Measurements from ENCODE around the gene RPL13. TPM values are rescaled to one million over a fixed set of nuclear protein-coding genes. Genes with fewer than 3 reads are reported as not detected.

RPL13 gene
- total RNA-seq, 4 donors from 2014 or later = 5,127 to 8,436 (median 6,104) TPM

- DNase-seq = no peak
- Histone ChIP-seq H3K4me3 (replicated peaks in 1 of 3) (no peak overlapping the region), H3K27ac (no peak overlapping the region), H3K36me3 (peaks cover 34 to 36% of the 10 kb centered on the region in 2 donors), H3K4me1 (peaks cover 22 to 34% of the 10 kb centered on the region in 2 donors), H3K27me3 (no peaks in the 10 kb centered on the region), H3K9me3 (no peaks in the 10 kb centered on the region)
- TF ChIP-seq, protein P1, sequence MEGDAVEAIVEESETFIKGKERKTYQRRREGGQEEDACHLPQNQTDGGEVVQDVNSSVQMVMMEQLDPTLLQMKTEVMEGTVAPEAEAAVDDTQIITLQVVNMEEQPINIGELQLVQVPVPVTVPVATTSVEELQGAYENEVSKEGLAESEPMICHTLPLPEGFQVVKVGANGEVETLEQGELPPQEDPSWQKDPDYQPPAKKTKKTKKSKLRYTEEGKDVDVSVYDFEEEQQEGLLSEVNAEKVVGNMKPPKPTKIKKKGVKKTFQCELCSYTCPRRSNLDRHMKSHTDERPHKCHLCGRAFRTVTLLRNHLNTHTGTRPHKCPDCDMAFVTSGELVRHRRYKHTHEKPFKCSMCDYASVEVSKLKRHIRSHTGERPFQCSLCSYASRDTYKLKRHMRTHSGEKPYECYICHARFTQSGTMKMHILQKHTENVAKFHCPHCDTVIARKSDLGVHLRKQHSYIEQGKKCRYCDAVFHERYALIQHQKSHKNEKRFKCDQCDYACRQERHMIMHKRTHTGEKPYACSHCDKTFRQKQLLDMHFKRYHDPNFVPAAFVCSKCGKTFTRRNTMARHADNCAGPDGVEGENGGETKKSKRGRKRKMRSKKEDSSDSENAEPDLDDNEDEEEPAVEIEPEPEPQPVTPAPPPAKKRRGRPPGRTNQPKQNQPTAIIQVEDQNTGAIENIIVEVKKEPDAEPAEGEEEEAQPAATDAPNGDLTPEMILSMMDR (IDR thresholded peaks at IDR 0.05) = no peak
- no peak for TF ChIP-seq POLR2A (IDR thresholded peaks at IDR 0.05)
- 80 to 85% methylated on average over 18 to 21 of the region's 22 CpGs for WGBS, 2 donors
- intact Hi-C loops (cut with DNase I) = no loop called here
These were observed 4.2 kb downstream of the RPL13 start for GRCh38 chr16:89564476-89565255.

GRCh38 chr16:89565256-89565505, 4.7 kb downstream of the RPL13 start:
- no peak for DNase-seq
- H3K9me3 ChIP-seq = no peaks in the 10 kb centered on the region
- no peak overlapping the region for H3K27ac ChIP-seq
- no peak for TF ChIP-seq POLR2A (IDR thresholded peaks at IDR 0.05)
- TF ChIP-seq, protein P1 (IDR thresholded peaks at IDR 0.05) = no peak
- no peaks in the 10 kb centered on the region for H3K27me3 ChIP-seq
- peaks cover 22 to 32% of the 10 kb centered on the region in 2 donors for H3K4me1 ChIP-seq
- intact Hi-C loops (cut with DNase I) = no loop called here
- peaks cover 34 to 36% of the 10 kb centered on the region in 2 donors for H3K36me3 ChIP-seq
- 61% methylated on average over 2 of the region's 3 CpGs; no CpG with 5 or more reads in 1 of the 2 donors for WGBS, 2 donors
- no peak overlapping the region for H3K4me3 ChIP-seq (replicated peaks in 1 of 3)

DNA sequence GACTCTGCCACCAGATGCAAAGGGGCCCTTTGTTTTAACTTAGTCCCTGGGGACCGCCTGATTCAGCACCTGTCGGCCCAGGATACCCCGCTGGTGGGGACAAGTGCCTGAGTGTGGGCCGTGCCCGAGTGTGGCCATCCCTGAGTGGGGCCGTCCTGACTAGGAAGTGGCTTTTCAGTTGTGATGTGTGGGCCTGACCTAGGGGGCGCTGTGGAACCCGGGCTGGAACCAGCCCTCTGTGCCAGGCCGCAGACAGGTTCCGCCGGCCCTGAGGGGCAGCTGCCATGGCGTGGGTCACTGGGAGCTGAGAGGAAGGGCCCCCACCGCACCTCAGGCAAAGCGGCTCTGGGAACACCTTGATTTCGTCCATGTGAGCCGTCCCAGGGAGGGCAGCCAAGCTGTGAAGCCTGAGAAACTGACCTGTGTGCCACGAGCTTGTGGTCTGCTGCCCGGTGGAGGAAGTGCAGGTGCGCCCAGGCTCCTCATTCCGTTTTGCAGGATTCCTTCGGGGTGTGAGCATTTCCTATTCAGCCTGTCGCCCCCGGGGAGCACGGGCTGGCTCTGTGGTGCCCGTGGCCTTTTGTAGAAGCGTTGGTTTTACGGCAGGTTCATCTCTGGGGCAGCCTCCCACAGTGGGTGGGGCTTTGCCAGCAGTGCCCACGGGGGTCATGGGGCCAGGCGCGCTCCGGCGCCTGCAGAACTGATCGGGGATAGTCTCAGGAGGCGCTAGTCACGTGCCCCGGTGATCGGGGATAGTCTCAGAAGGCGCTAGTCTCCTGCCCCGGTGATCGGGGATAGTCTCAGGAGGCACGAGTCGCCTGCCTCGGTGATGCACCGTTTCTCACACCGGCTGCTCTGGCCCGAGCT, 5.3 kb downstream of the RPL13 start:
- H3K4me3 ChIP-seq (replicated peaks in 1 of 3) = no peak overlapping the region
- no peak overlapping the region for H3K27ac ChIP-seq
- no peak for TF ChIP-seq POLR2A (IDR thresholded peaks at IDR 0.05)
- TF ChIP-seq, protein P1 (IDR thresholded peaks at IDR 0.05) = peak in 3 of 6 experiments; percentile 31 to 44 (median 42)
- DNase-seq = peak; percentile 46 to 66
- no peaks in the 10 kb centered on the region for H3K27me3 ChIP-seq
- intact Hi-C loops (cut with DNase I) = no loop called here
- H3K36me3 ChIP-seq = peaks cover 34 to 36% of the 10 kb centered on the region in 2 donors
- 4 to 16% methylated on average over 22 to 33 of the region's 46 CpGs for WGBS, 2 donors
- no peaks in the 10 kb centered on the region for H3K9me3 ChIP-seq
- H3K4me1 ChIP-seq = peaks cover 22 to 32% of the 10 kb centered on the region in 2 donors

DNA sequence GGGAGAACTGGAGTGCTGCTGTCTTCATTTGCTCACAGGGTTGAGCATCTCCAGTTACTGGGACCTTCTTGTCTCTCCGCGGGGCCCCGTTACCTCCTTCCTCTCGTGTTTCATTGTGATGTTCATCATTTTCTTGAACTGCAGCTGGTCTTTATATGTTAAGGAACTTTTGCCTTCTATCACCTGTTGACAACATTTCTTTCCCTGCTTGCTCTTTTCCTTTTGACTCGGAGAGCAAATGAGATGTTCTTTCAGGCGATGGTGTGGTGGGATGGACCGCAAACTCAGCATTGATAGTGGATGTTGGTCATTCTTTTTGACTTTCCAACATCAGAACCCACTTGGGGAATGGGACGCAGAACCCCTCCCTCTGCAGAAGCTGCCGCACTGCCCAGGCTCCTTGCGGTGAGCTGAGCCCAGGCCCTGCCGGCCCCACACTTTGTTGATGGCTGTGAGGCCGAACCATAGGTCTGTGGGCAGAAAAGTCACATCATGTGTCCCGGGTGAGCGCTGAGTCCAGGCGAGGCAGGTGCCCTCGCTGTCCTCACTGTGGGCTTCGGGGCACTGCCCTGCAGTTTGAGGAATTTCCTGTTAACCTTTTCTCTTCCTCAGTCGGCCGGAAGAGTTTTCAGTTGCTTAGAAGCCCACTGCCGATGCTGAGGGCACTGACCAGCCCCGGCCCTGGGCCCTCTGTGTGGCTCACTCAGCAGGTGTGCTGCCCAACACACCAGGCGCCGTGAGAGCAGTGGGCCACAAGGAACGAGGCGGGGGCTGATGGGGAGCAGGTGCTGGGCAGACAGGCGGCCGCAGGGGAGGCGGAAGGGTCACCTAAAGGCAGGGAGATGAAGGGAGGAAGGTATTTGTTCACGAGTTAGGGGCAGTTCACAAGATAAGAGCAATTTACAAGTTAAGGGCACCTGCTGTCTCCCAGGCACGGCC, 7.4 kb downstream of the RPL13 start:
- peaks cover 18 to 19% of the 10 kb centered on the region in 2 donors for H3K36me3 ChIP-seq
- no peaks in the 10 kb centered on the region for H3K9me3 ChIP-seq
- no peak for DNase-seq
- H3K4me1 ChIP-seq = peaks cover 12 to 17% of the 10 kb centered on the region in 2 donors
- TF ChIP-seq, protein P1 (IDR thresholded peaks at IDR 0.05) = no peak
- TF ChIP-seq POLR2A (IDR thresholded peaks at IDR 0.05) = no peak
- H3K27me3 ChIP-seq = no peaks in the 10 kb centered on the region
- WGBS, 2 donors = 73 to 78% methylated on average over 26 to 30 of the region's 30 CpGs
- no peak overlapping the region for H3K27ac ChIP-seq
- intact Hi-C loops (cut with DNase I) = no loop called here
- no peak overlapping the region for H3K4me3 ChIP-seq (replicated peaks in 1 of 3)

All from thyroid gland (tissue), 4 donors.